HEK293 (cell line): ENCODE results near the gene FBLN2.

Experiments used
- CTCF ChIA-PET: fragments of 350-600 bp; formaldehyde crosslinking; extraction: SDS; loops from one replicate; lab custom pipeline; 2021; ENCODE audit warnings: antibody characterized with exemption; lab: Yijun Ruan, JAX
- POLR2A ChIA-PET: fragments of 300-600 bp; formaldehyde crosslinking; extraction: SDS; loops from one replicate; lab custom pipeline; 2020; ENCODE audit warnings: antibody characterized with exemption, inconsistent platforms; lab: Yijun Ruan, JAX
- H3K27ac ChIP-seq: fragments of 200-500 bp; sonication (Bioruptor generic); 2 replicates; pipeline ENCODE4 v1.5.1; 2014; ENCODE audit warnings: low read depth, low read length, control low read depth, inconsistent platforms; ENCODE audit errors: extremely low read depth
- H3K36me3 ChIP-seq, 2 experiments: fragments of 200-500 bp in 1 of 2; sonication (Bioruptor generic) in 1 of 2; 1 replicate in 1 of 2; 2 replicates in 1 of 2; pipeline ENCODE4 v1.5.1; 2014 to 2017; ENCODE audit warnings: inconsistent platforms in 2 of 2, low read length in 2 of 2; ENCODE audit not compliant: control insufficient read depth in 2 of 2, insufficient read depth in 1 of 2
- H3K4me1 ChIP-seq: fragments of 200-500 bp; sonication (Bioruptor generic); 2 replicates; pipeline ENCODE4 v1.5.1; 2014; ENCODE audit warnings: mild to moderate bottlenecking, low read length, inconsistent platforms; ENCODE audit not compliant: control insufficient read depth, insufficient read depth
- H3K4me3 ChIP-seq: 2 replicates; pipeline ENCODE4 v1.5.1; 2011; ENCODE audit warnings: low read depth, mild to moderate bottlenecking, control low read depth, low read length, moderate library complexity
- H3K9me3 ChIP-seq: fragments of 200-500 bp; sonication (Bioruptor generic); 2 replicates; pipeline ENCODE4 v1.5.1; 2014; ENCODE audit warnings: low read depth, low read length, inconsistent platforms; ENCODE audit not compliant: control insufficient read depth, insufficient read depth
- CTCF ChIP-seq: fragments of 450-650 bp; formaldehyde crosslinking; IDR thresholded peaks from 2 replicates; pipeline ENCODE4 v1.5.1; 2016; ENCODE audit warnings: missing biosample characterization, missing genetic modification characterization
- FEZF1 ChIP-seq: fragments of 450-650 bp; formaldehyde crosslinking; IDR thresholded peaks from 2 replicates; pipeline ENCODE4 v1.5.1; 2016; ENCODE audit warnings: missing biosample characterization, missing genetic modification characterization
- GLI4 ChIP-seq: fragments of 450-650 bp; formaldehyde crosslinking; IDR thresholded peaks from 2 replicates; pipeline ENCODE4 v1.5.1; 2016; ENCODE audit warnings: missing biosample characterization, missing genetic modification characterization
- HOXA7 ChIP-seq: sonication (generic); formaldehyde crosslinking; IDR thresholded peaks from 2 replicates; pipeline ENCODE4 v1.8.1; 2022; ENCODE audit warnings: missing genetic modification reagents, borderline replicate concordance
- KLF8 ChIP-seq: fragments of 450-650 bp; formaldehyde crosslinking; IDR thresholded peaks from 2 replicates; pipeline ENCODE4 v1.5.1; 2016; ENCODE audit warnings: missing biosample characterization, missing genetic modification characterization
- KLF9 ChIP-seq: fragments of 450-650 bp; formaldehyde crosslinking; IDR thresholded peaks from 2 replicates; pipeline ENCODE4 v1.5.1; 2016; ENCODE audit warnings: missing biosample characterization, missing genetic modification characterization, low read depth
- SETDB1 ChIP-seq: IDR thresholded peaks from one replicate; pipeline ENCODE4 v1.6.1; 2017; ENCODE audit warnings: mild to moderate bottlenecking, low read length, moderate library complexity, mixed read lengths; ENCODE audit not compliant: insufficient read length
- SP2 ChIP-seq: fragments of 450-650 bp; formaldehyde crosslinking; IDR thresholded peaks from 2 replicates; pipeline ENCODE4 v1.5.1; 2016; ENCODE audit warnings: missing biosample characterization, missing genetic modification characterization
- ZNF114 ChIP-seq: fragments of 450-650 bp; formaldehyde crosslinking; IDR thresholded peaks from 2 replicates; pipeline ENCODE4 v1.5.0; 2017; ENCODE audit warnings: missing biosample characterization, missing genetic modification characterization
- ZNF121 ChIP-seq: fragments of 450-650 bp; formaldehyde crosslinking; IDR thresholded peaks from 2 replicates; pipeline ENCODE4 v1.5.1; 2016; ENCODE audit warnings: missing biosample characterization, missing genetic modification characterization
- ZNF174 ChIP-seq: fragments of 450-650 bp; formaldehyde crosslinking; IDR thresholded peaks from 2 replicates; pipeline ENCODE4 v1.5.0; 2017; ENCODE audit warnings: missing biosample characterization, mild to moderate bottlenecking, missing genetic modification characterization
- ZNF184 ChIP-seq: fragments of 450-650 bp; IDR thresholded peaks from 2 replicates; pipeline ENCODE4 v1.5.1; 2018; ENCODE audit warnings: missing biosample characterization, mild to moderate bottlenecking, missing genetic modification characterization
- ZNF2 ChIP-seq: fragments of 450-650 bp; formaldehyde crosslinking; IDR thresholded peaks from 2 replicates; pipeline ENCODE4 v1.5.1; 2016; ENCODE audit warnings: missing biosample characterization, missing genetic modification characterization
- ZNF214 ChIP-seq: fragments of 450-650 bp; formaldehyde crosslinking; IDR thresholded peaks from 2 replicates; pipeline ENCODE4 v1.5.1; 2017; ENCODE audit warnings: missing biosample characterization, mild to moderate bottlenecking, missing genetic modification characterization, borderline replicate concordance
- ZNF23 ChIP-seq: fragments of 450-650 bp; formaldehyde crosslinking; IDR thresholded peaks from 2 replicates; pipeline ENCODE4 v1.5.1; 2016; ENCODE audit warnings: missing biosample characterization, missing genetic modification characterization, borderline replicate concordance
- ZNF341 ChIP-seq: fragments of 450-650 bp; formaldehyde crosslinking; IDR thresholded peaks from 2 replicates; pipeline ENCODE4; 2016; ENCODE audit warnings: low read depth, missing biosample characterization, missing genetic modification characterization
- ZNF37A ChIP-seq: fragments of 450-650 bp; IDR thresholded peaks from 2 replicates; pipeline ENCODE4 v1.5.1; 2018; ENCODE audit warnings: missing biosample characterization, missing genetic modification characterization
- ZNF48 ChIP-seq: fragments of 450-650 bp; formaldehyde crosslinking; IDR thresholded peaks from 2 replicates; pipeline ENCODE4 v1.5.1; 2016; ENCODE audit warnings: missing biosample characterization, missing genetic modification characterization
- ZNF664 ChIP-seq: fragments of 450-650 bp; formaldehyde crosslinking; IDR thresholded peaks from 2 replicates; pipeline ENCODE4 v1.5.1; 2016; ENCODE audit warnings: missing biosample characterization, missing genetic modification characterization
- ZNF76 ChIP-seq: fragments of 450-650 bp; formaldehyde crosslinking; IDR thresholded peaks from 2 replicates; pipeline ENCODE4; 2016; ENCODE audit warnings: low read depth, missing biosample characterization, missing genetic modification characterization, borderline replicate concordance
- ZSCAN30 ChIP-seq: fragments of 450-650 bp; IDR thresholded peaks from 2 replicates; pipeline ENCODE4 v1.5.1; 2018; ENCODE audit warnings: missing biosample characterization, mild to moderate bottlenecking, missing genetic modification characterization, moderate library complexity
- TF ChIP-seq, protein P1 (sequence below): fragments of 450-650 bp; formaldehyde crosslinking; IDR thresholded peaks from 2 replicates; pipeline ENCODE4 v1.5.1; 2016; ENCODE audit warnings: missing biosample characterization, missing genetic modification characterization
- TF ChIP-seq, protein P2 (sequence below): fragments of 450-650 bp; formaldehyde crosslinking; IDR thresholded peaks from 2 replicates; pipeline ENCODE4 v1.5.1; 2016; ENCODE audit warnings: missing biosample characterization, missing genetic modification characterization

FBLN2 gene

DNA sequence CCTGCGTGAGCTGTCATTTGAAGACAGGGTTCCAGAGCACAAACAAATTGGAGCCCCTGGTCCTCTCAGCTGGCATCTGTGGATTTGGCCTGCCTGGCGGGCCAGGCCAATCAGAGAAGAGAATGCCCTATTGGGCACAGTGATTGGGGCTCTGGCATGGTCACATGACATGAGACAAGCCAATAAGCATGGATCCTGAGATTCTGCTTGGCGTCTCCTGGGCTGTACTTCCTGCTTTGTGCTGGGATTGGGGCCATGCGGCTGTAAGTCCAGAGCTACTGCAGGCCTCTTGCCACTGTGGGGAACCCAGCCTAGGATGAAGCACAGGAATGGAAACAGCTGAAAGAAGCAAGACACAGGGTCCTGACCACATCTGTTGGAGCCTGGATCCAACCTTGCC, 121.4 kb downstream of the FBLN2 start:
- H3K36me3 ChIP-seq: no peaks in the 10 kb centered on the region
- ChIA-PET POLR2A (no interaction called here), CTCF (interaction anchor here (0.5 to 2.0 kb wide), 3 partner anchors 13 to 19 kb away, joined by 3 to 10 read pairs (median 4); no protein-coding TSS in a partner anchor)
- H3K4me1 ChIP-seq: no peaks in the 10 kb centered on the region
- H3K27ac ChIP-seq: no peak overlapping the region
- no peaks in the 10 kb centered on the region for H3K9me3 ChIP-seq
- TF ChIP-seq SP2 (tag by site-specific recombination) (peak; percentile 16; the same call in 1 of the 2 replicates), ZNF2 (tag by site-specific recombination) (no peak), KLF9 (no peak), ZNF184 (no peak), ZNF214 (tag by site-specific recombination) (no peak), KLF8 (tag by site-specific recombination) (no peak)
- no peak overlapping the region for H3K4me3 ChIP-seq

DNA sequence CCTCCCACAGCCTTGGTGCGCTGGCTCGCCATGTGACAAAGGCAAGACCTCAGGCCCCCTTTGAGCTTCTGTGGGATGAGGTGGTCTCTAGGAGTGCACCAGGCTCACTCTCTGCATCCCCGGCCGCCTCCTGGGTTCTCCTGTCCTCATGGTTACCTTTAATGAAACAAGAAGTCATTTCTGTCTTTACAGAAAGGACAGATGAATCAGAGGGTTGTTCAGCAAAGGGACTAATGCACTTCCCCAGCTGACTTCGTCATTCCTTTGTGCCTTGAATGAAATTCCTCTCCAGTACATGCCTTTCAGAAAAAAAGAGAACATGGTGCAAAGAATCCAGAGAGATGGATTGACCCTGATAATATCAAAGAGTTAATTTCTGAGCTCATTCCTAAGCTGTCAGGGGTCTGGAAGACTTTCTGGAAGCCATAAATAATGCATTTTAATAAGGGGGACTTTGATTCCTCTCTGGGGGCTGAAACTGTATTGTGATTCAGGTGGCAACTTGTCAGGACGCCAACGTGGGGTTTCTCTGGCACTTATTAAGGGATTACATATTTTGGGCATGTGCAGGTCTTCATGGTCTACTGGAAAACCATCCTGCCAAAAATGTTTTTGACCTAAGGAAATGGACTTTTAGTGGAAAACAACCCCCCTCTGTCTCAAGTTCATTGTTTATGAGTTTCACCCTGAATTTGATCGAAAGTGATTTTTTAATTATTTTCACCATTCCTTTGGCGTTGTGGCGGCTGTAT, 122.7 kb downstream of the FBLN2 start:
- no peaks in the 10 kb centered on the region for H3K4me1 ChIP-seq
- no peak overlapping the region for H3K4me3 ChIP-seq
- ChIA-PET CTCF (interaction anchor here (2.0 kb wide), 1 partner anchor 16 kb away, joined by 10 read pairs; no protein-coding TSS in a partner anchor), POLR2A (no interaction called here)
- no peaks in the 10 kb centered on the region for H3K36me3 ChIP-seq
- H3K27ac ChIP-seq: no peak overlapping the region
- TF ChIP-seq ZNF37A (tag by site-specific recombination): no peak
- TF ChIP-seq GLI4 (tag by site-specific recombination): no peak
- TF ChIP-seq ZNF76 (tag by site-specific recombination): no peak
- TF ChIP-seq ZNF23: no peak
- TF ChIP-seq SETDB1: no peak
- TF ChIP-seq ZSCAN30 (tag by site-specific recombination): no peak
- no peak for TF ChIP-seq ZNF114
- no peak for TF ChIP-seq ZNF174 (tag by site-specific recombination)
- TF ChIP-seq ZNF48 (tag by site-specific recombination): no peak
- no peak for TF ChIP-seq ZNF664 (tag by site-specific recombination)
- TF ChIP-seq, all 188 proteins: peak for 0
- no peaks in the 10 kb centered on the region for H3K9me3 ChIP-seq

- Histone ChIP-seq H3K27ac (no peak overlapping the region), H3K36me3 (no peaks in the 10 kb centered on the region), H3K4me1 (no peaks in the 10 kb centered on the region), H3K9me3 (no peaks in the 10 kb centered on the region), H3K4me3 (no peak overlapping the region)
- TF ChIP-seq ZNF341 (tag by site-specific recombination): no peak
- TF ChIP-seq, protein P1, sequence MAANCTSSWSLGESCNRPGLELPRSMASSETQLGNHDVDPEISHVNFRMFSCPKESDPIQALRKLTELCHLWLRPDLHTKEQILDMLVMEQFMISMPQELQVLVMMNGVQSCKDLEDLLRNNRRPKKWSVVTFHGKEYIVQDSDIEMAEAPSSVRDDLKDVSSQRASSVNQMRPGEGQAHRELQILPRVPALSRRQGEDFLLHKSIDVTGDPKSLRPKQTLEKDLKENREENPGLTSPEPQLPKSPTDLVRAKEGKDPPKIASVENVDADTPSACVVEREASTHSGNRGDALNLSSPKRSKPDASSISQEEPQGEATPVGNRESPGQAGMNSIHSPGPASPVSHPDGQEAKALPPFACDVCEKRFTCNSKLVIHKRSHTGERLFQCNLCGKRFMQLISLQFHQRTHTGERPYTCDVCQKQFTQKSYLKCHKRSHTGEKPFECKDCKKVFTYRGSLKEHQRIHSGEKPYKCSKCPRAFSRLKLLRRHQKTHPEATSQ (tag by site-specific recombination): no peak
- no peak for TF ChIP-seq FEZF1 (tag by site-specific recombination)
- TF ChIP-seq, protein P2, sequence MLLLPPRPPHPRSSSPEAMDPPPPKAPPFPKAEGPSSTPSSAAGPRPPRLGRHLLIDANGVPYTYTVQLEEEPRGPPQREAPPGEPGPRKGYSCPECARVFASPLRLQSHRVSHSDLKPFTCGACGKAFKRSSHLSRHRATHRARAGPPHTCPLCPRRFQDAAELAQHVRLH: no peak
- no peak for TF ChIP-seq HOXA7 (CRISPR knock-in tag)
- no peak for TF ChIP-seq ZNF121
- TF ChIP-seq CTCF (tag by site-specific recombination): 0 out of 2 replicates have a peak, but pooled peaks have one; percentile 14
- ChIA-PET POLR2A (no interaction called here), CTCF (interaction anchor here (0.5 to 2.0 kb wide), 8 partner anchors 13 to 312 kb away, joined by 3 to 10 read pairs (median 4); no protein-coding TSS in a partner anchor)
Observed at GRCh38 chr3:13673207-13673606, 124.3 kb downstream of the FBLN2 start.
